ENCODE results near the gene ZNF628.

ZNF628 gene

GRCh38 chr19:55484593-55485438, 8.4 kb downstream of the ZNF628 start, which contains the start of gene NAT14:
TSS of gene NAT14 (plus strand) at chr19:55485188. CDS start at chr19:55485709, 521 bp downstream.
- H3K4me3 ChIP-seq (ENCODE audit: low read length, poor library complexity, severe bottlenecking) = peak within 1 kb of the TSS; percentile 80
- H3K79me2 ChIP-seq (ENCODE audit: insufficient read depth, low read length) = no peaks in the 10 kb centered on the region
- no peaks in the 10 kb centered on the region for H3F3A ChIP-seq (ENCODE audit: low read depth)
- H2AFZ ChIP-seq (ENCODE audit: low read length) = peak within 1 kb of the TSS; percentile 89
- peak within 1 kb of the TSS; percentile 93 for H3K4me2 ChIP-seq (ENCODE audit: low read depth, low read length, poor library complexity, severe bottlenecking)
- no peaks in the 10 kb centered on the region for H3K27me3 ChIP-seq (ENCODE audit: insufficient read depth, low read length, poor library complexity, severe bottlenecking)
- H4K20me1 ChIP-seq (ENCODE audit: insufficient read depth, low read length, poor library complexity, severe bottlenecking) = peaks cover 2% of the 10 kb centered on the region
- peak within 1 kb of the TSS; percentile 77 for H3K9ac ChIP-seq (ENCODE audit: low read depth, low read length, poor library complexity, severe bottlenecking)
- no peaks in the 10 kb centered on the region for H3K9me3 ChIP-seq (ENCODE audit: insufficient read depth, low read depth, low read length)
- H3K4me1 ChIP-seq (ENCODE audit: insufficient read depth, low read length, poor library complexity, severe bottlenecking) = peaks cover 19% of the 10 kb centered on the region
- no peaks in the 10 kb centered on the region for H3K9me2 ChIP-seq (replicated peaks; ENCODE audit: low read depth, low read length)
- H3K36me3 ChIP-seq (ENCODE audit: insufficient read depth, low read length) = no peaks in the 10 kb centered on the region
- TF ChIP-seq EZH2phosphoT487 (IDR thresholded peaks at IDR 0.05; ENCODE audit: borderline replicate concordance) (no peak), CTCF (conservative IDR thresholded peaks at IDR 0.05; ENCODE audit: low read length) (no peak)

DNA sequence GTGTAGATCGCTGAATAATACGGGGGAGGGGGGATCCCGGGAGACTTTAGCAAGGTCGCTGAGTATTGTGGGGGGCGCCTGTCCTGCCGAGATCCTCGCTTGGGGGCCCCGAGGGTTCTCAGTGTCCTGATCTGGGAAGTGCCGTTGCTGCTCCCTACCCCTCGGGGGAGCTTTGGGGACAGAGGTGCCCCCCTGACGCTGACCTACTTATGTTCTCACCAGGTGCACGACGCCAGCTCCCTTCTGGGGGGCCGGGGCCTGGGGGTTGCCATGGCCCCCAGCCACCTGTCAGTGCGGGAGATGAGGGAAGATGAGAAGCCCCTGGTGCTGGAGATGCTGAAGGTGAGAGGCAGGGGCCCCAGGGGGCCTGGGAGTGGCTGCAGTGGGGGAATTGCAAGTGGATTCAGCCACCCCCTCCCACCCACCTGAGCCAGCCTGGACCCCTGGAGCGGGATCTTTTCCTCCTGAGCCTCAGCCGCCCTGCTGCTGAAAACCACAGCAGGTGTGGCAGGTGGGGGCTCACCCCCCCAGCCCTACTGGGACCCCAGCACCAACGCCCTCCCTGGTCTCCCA, 9.1 kb downstream of the ZNF628 start:
- Histone ChIP-seq H3F3A (ENCODE audit: low read depth) (no peaks in the 10 kb centered on the region), H3K9ac (ENCODE audit: low read depth, low read length, poor library complexity, severe bottlenecking) (peak overlapping the region; percentile 77), H3K4me3 (ENCODE audit: low read length, poor library complexity, severe bottlenecking) (peak overlapping the region; percentile 80), H3K9me2 (replicated peaks; ENCODE audit: low read depth, low read length) (no peaks in the 10 kb centered on the region), H2AFZ (ENCODE audit: low read length) (peak overlapping the region; percentile 89), H4K20me1 (ENCODE audit: insufficient read depth, low read length, poor library complexity, severe bottlenecking) (peaks cover 2% of the 10 kb centered on the region), H3K4me1 (ENCODE audit: insufficient read depth, low read length, poor library complexity, severe bottlenecking) (peaks cover 19% of the 10 kb centered on the region), H3K4me2 (ENCODE audit: low read depth, low read length, poor library complexity, severe bottlenecking) (peak overlapping the region; percentile 93), H3K36me3 (ENCODE audit: insufficient read depth, low read length) (no peaks in the 10 kb centered on the region), H3K27me3 (ENCODE audit: insufficient read depth, low read length, poor library complexity, severe bottlenecking) (no peaks in the 10 kb centered on the region), H3K9me3 (ENCODE audit: insufficient read depth, low read depth, low read length) (no peaks in the 10 kb centered on the region), H3K79me2 (ENCODE audit: insufficient read depth, low read length) (no peaks in the 10 kb centered on the region)
- TF ChIP-seq CTCF (conservative IDR thresholded peaks at IDR 0.05; ENCODE audit: low read length) (no peak), EZH2phosphoT487 (IDR thresholded peaks at IDR 0.05; ENCODE audit: borderline replicate concordance) (no peak)

- Histone ChIP-seq H3K4me2 (ENCODE audit: low read depth, low read length, poor library complexity, severe bottlenecking) (peak overlapping the region; percentile 93), H3K27me3 (ENCODE audit: insufficient read depth, low read length, poor library complexity, severe bottlenecking) (no peaks in the 10 kb centered on the region), H3K4me1 (ENCODE audit: insufficient read depth, low read length, poor library complexity, severe bottlenecking) (peaks cover 19% of the 10 kb centered on the region), H3K9ac (ENCODE audit: low read depth, low read length, poor library complexity, severe bottlenecking) (peak overlapping the region; percentile 77), H3K36me3 (ENCODE audit: insufficient read depth, low read length) (no peaks in the 10 kb centered on the region), H3K79me2 (ENCODE audit: insufficient read depth, low read length) (no peaks in the 10 kb centered on the region), H3F3A (ENCODE audit: low read depth) (no peaks in the 10 kb centered on the region), H2AFZ (ENCODE audit: low read length) (no peak overlapping the region), H3K9me3 (ENCODE audit: insufficient read depth, low read depth, low read length) (no peaks in the 10 kb centered on the region), H4K20me1 (ENCODE audit: insufficient read depth, low read length, poor library complexity, severe bottlenecking) (peaks cover 2% of the 10 kb centered on the region), H3K9me2 (replicated peaks; ENCODE audit: low read depth, low read length) (no peaks in the 10 kb centered on the region), H3K4me3 (ENCODE audit: low read length, poor library complexity, severe bottlenecking) (peak overlapping the region; percentile 80)
- TF ChIP-seq CTCF (conservative IDR thresholded peaks at IDR 0.05; ENCODE audit: low read length) (no peak), EZH2phosphoT487 (IDR thresholded peaks at IDR 0.05; ENCODE audit: borderline replicate concordance) (no peak)
Observed at GRCh38 chr19:55486043-55486970, 9.9 kb downstream of the ZNF628 start.
